ENCODE data around the gene PPP2R3B.

DNA sequence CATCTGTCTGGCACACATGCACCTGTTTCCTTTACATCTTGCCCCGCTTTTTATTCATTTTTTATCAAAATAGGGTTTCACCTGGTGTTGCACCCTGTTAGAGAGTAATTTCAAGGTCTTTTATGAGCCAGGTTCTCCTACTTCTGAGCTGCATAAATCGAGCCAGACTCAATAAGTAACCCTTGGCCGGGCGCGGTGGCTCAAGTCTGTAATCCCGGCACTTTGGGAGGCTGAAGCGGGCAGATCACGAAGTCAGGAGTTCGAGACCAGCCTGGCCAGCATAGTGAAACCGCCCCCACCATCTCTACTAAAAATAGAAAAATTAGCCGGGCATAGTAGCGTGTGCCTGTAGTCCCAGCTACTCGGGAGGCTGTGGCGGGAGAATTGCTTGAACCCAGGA lies 1.0 kb upstream of the PPP2R3B start:
- TF ChIP-seq EP300 (IDR thresholded peaks at IDR 0.05; ENCODE audit: low read depth) (no peak), POLR2A (IDR thresholded peaks at IDR 0.05) (no peak), POLR2AphosphoS5 (IDR thresholded peaks at IDR 0.05) (no peak)
- TF ChIP-seq, protein P1, sequence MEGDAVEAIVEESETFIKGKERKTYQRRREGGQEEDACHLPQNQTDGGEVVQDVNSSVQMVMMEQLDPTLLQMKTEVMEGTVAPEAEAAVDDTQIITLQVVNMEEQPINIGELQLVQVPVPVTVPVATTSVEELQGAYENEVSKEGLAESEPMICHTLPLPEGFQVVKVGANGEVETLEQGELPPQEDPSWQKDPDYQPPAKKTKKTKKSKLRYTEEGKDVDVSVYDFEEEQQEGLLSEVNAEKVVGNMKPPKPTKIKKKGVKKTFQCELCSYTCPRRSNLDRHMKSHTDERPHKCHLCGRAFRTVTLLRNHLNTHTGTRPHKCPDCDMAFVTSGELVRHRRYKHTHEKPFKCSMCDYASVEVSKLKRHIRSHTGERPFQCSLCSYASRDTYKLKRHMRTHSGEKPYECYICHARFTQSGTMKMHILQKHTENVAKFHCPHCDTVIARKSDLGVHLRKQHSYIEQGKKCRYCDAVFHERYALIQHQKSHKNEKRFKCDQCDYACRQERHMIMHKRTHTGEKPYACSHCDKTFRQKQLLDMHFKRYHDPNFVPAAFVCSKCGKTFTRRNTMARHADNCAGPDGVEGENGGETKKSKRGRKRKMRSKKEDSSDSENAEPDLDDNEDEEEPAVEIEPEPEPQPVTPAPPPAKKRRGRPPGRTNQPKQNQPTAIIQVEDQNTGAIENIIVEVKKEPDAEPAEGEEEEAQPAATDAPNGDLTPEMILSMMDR (IDR thresholded peaks at IDR 0.05): no peak
